IMR-90 (cell line): ENCODE results near the gene KRT7.
"Not testable (repeated sequence)": the region's sequence is repeated elsewhere in the genome, so short reads cannot be mapped to it uniquely, and the experiment has no call there.

Experiments used
- BHLHE40 ChIP-seq: fragments of 150-350 bp; IDR thresholded peaks from 2 replicates; pipeline ENCODE4 v1.6.1; 2016; ENCODE audit warnings: mild to moderate bottlenecking, low read depth, low read length
- POLR2A ChIP-seq: IDR thresholded peaks from 2 replicates; pipeline ENCODE4 v1.6.1; 2012; ENCODE audit warnings: mild to moderate bottlenecking, low read depth, low read length
- RCOR1 ChIP-seq: IDR thresholded peaks from 2 replicates; pipeline ENCODE4 v1.6.1; 2012; ENCODE audit warnings: mild to moderate bottlenecking, low read length, improper control_type of control experiment; ENCODE audit not compliant: insufficient replicate concordance
- TF ChIP-seq, protein P1 (sequence below): conservative IDR thresholded peaks from 2 replicates; pipeline ENCODE4 v1.5.1; 2012; ENCODE audit warnings: mild to moderate bottlenecking, low read depth, low read length, improper control_type of control experiment
- TF ChIP-seq, protein P2 (sequence below): fragments of 150-350 bp; IDR thresholded peaks from 2 replicates; pipeline ENCODE4 v1.6.1; 2016; ENCODE audit warnings: low read depth, mild to moderate bottlenecking, low read length, moderate library complexity, borderline replicate concordance

DNA sequence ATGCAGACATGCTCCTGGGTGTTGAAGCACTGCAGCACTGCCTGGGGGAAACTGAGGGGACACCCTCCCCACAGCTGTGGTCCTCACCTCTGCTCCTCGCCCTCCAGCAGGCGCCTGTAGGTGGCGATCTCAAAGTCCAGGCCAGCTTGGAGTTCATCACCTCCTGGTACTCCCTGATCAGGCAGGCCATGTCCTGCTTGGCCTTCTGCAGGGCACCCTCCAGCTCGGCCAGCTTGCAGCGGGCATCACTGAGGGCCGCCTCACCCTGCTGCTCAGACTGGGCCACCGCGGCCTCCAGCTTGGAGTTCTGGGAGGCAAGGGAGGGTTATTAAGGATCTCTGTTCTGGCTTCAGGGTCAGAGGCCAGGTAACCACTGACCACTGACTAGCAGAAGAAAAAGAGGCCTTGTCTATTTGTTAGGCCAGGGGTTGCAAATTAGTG is 19.2 kb downstream of the KRT7 start:
- TF ChIP-seq BHLHE40, RCOR1, POLR2A: not testable (repeated sequence)
- TF ChIP-seq, protein P1, sequence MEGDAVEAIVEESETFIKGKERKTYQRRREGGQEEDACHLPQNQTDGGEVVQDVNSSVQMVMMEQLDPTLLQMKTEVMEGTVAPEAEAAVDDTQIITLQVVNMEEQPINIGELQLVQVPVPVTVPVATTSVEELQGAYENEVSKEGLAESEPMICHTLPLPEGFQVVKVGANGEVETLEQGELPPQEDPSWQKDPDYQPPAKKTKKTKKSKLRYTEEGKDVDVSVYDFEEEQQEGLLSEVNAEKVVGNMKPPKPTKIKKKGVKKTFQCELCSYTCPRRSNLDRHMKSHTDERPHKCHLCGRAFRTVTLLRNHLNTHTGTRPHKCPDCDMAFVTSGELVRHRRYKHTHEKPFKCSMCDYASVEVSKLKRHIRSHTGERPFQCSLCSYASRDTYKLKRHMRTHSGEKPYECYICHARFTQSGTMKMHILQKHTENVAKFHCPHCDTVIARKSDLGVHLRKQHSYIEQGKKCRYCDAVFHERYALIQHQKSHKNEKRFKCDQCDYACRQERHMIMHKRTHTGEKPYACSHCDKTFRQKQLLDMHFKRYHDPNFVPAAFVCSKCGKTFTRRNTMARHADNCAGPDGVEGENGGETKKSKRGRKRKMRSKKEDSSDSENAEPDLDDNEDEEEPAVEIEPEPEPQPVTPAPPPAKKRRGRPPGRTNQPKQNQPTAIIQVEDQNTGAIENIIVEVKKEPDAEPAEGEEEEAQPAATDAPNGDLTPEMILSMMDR: not testable (repeated sequence)
- TF ChIP-seq, protein P2, sequence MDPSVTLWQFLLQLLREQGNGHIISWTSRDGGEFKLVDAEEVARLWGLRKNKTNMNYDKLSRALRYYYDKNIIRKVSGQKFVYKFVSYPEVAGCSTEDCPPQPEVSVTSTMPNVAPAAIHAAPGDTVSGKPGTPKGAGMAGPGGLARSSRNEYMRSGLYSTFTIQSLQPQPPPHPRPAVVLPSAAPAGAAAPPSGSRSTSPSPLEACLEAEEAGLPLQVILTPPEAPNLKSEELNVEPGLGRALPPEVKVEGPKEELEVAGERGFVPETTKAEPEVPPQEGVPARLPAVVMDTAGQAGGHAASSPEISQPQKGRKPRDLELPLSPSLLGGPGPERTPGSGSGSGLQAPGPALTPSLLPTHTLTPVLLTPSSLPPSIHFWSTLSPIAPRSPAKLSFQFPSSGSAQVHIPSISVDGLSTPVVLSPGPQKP: not testable (repeated sequence)
